ENCODE measurements around the gene ASPSCR1. TPM values are rescaled to one million over a fixed set of nuclear protein-coding genes. Genes with fewer than 3 reads are reported as not detected.

Gene ASPSCR1
- total and polyA plus RNA-seq, 2 of the 13 experiments (the other 11 are each of a cell fraction or from before 2014, with no cell fraction given) = 274 to 314 TPM

GRCh38 chr17:82019690-82020571, 42.5 kb downstream of the ASPSCR1 start (continued):
- TF ChIP-seq HNRNPK (IDR thresholded peaks at IDR 0.05; ENCODE audit: low read depth, low read length, poor library complexity, severe bottlenecking) = peak; percentile 45
- TF ChIP-seq ZNF367 (CRISPR knock-in tag; IDR thresholded peaks at IDR 0.05; ENCODE audit: borderline replicate concordance) = peak; percentile 42; the same call in 1 of the 2 replicates
- peak; percentile 67; the same call in 1 of the 2 replicates for TF ChIP-seq KAT7 (CRISPR knock-in tag; IDR thresholded peaks at IDR 0.05; ENCODE audit: borderline replicate concordance)
- TF ChIP-seq ZNF326 (CRISPR knock-in tag; IDR thresholded peaks at IDR 0.05; ENCODE audit: borderline replicate concordance) = peak; percentile 84
- TF ChIP-seq NFIB (CRISPR knock-in tag; IDR thresholded peaks at IDR 0.05; ENCODE audit: borderline replicate concordance) = no peak
- peak; percentile 74 for TF ChIP-seq STAG1 (CRISPR knock-in tag; IDR thresholded peaks at IDR 0.05)
- peak; percentile 23 for TF ChIP-seq HNRNPLL (IDR thresholded peaks at IDR 0.05; ENCODE audit: low read depth, low read length, poor library complexity, severe bottlenecking)
- TF ChIP-seq DRAP1 (CRISPR knock-in tag; IDR thresholded peaks at IDR 0.05) = 0 out of 2 replicates have a peak, but pooled peaks have one; percentile 31
- TF ChIP-seq AGO2 (optimal IDR thresholded peaks at IDR 0.05; ENCODE audit: low read depth, low read length) = peak; percentile 99
- TF ChIP-seq ARID5B (CRISPR knock-in tag; IDR thresholded peaks at IDR 0.05) = 0 out of 2 replicates have a peak, but pooled peaks have one; percentile 14
- TF ChIP-seq CAMTA2 (CRISPR knock-in tag; IDR thresholded peaks at IDR 0.05; ENCODE audit: borderline replicate concordance) = no peak
- no peak for TF ChIP-seq ZNF563 (CRISPR knock-in tag; IDR thresholded peaks at IDR 0.05)
- peak; percentile 18; the same call in 1 of the 2 replicates for TF ChIP-seq IRF9 (CRISPR knock-in tag; IDR thresholded peaks at IDR 0.05; ENCODE audit: borderline replicate concordance)
- TF ChIP-seq PHF5A (CRISPR knock-in tag; IDR thresholded peaks at IDR 0.05; ENCODE audit: low read depth, unreplicated experiment) = peak; percentile 14
- no peak for TF ChIP-seq HNF4G (IDR thresholded peaks at IDR 0.05; ENCODE audit: borderline replicate concordance, low read depth, low read length)
- TF ChIP-seq HNF4G (CRISPR knock-in tag; IDR thresholded peaks at IDR 0.05; ENCODE audit: borderline replicate concordance, low read depth) = no peak
- no peak for TF ChIP-seq MTF1 (CRISPR knock-in tag; IDR thresholded peaks at IDR 0.05)
- 0 out of 2 replicates have a peak, but pooled peaks have one; percentile 45 for TF ChIP-seq ZFP36L1 (CRISPR knock-in tag; IDR thresholded peaks at IDR 0.05)
- peak; percentile 47; the same call in 1 of the 2 replicates for TF ChIP-seq IRF2 (CRISPR knock-in tag; IDR thresholded peaks at IDR 0.05)
- TF ChIP-seq SPEN (CRISPR knock-in tag; IDR thresholded peaks at IDR 0.05; ENCODE audit: low read depth) = peak; percentile 20
- peak; percentile 80 for TF ChIP-seq ZFX (CRISPR knock-in tag; IDR thresholded peaks at IDR 0.05; ENCODE audit: low read depth)
